ENCODE results near the gene CAMK2G. TPM values are rescaled to one million over a fixed set of nuclear protein-coding genes. Genes with fewer than 3 reads are reported as not detected.
A peak's percentile ranks its signal among the peaks of the same experiment; 100 is the strongest.

Gene CAMK2G
- polyA plus RNA-seq, 1 experiment = 43.8 TPM

DNA sequence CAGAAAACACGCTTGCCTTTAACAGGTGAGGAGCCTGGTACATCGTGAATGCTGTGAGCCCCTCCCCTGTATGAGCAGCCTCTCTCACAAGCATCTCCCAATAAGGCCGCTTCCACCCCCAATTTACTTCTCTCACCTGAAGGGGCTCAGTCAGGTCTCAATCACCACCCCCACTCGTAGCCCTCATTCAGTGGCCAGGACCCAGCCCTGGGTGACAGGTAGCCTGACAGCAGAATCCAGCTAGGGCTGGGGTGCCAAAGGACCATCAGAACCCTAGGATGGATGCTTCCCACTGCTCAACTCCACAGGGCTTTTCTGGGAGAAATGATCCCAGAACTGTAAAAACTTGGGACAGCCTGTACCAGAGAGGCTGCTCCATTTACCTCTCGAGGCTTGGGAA lies 56.5 kb downstream of the CAMK2G start:
- DNase-seq (ENCODE audit: low read depth) = no peak
- H3K4me3 ChIP-seq (ENCODE audit: low read depth, low read length) = no peak overlapping the region
- H3K36me3 ChIP-seq (ENCODE audit: control insufficient read depth, insufficient read depth, low read length) = peaks cover 9% of the 10 kb centered on the region
- TF ChIP-seq, protein P1, sequence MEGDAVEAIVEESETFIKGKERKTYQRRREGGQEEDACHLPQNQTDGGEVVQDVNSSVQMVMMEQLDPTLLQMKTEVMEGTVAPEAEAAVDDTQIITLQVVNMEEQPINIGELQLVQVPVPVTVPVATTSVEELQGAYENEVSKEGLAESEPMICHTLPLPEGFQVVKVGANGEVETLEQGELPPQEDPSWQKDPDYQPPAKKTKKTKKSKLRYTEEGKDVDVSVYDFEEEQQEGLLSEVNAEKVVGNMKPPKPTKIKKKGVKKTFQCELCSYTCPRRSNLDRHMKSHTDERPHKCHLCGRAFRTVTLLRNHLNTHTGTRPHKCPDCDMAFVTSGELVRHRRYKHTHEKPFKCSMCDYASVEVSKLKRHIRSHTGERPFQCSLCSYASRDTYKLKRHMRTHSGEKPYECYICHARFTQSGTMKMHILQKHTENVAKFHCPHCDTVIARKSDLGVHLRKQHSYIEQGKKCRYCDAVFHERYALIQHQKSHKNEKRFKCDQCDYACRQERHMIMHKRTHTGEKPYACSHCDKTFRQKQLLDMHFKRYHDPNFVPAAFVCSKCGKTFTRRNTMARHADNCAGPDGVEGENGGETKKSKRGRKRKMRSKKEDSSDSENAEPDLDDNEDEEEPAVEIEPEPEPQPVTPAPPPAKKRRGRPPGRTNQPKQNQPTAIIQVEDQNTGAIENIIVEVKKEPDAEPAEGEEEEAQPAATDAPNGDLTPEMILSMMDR (IDR thresholded peaks at IDR 0.05; ENCODE audit: insufficient read depth, low read depth, low read length) = no peak
- POLR2A ChIA-PET = no interaction called here
- H3K27me3 ChIP-seq (ENCODE audit: control insufficient read depth, insufficient read depth, low read length) = no peaks in the 10 kb centered on the region
- CTCF ChIA-PET = interaction anchor here (1.2 kb wide), 1 partner anchor 16 kb away, joined by 3 read pairs; no protein-coding TSS in a partner anchor

DNA sequence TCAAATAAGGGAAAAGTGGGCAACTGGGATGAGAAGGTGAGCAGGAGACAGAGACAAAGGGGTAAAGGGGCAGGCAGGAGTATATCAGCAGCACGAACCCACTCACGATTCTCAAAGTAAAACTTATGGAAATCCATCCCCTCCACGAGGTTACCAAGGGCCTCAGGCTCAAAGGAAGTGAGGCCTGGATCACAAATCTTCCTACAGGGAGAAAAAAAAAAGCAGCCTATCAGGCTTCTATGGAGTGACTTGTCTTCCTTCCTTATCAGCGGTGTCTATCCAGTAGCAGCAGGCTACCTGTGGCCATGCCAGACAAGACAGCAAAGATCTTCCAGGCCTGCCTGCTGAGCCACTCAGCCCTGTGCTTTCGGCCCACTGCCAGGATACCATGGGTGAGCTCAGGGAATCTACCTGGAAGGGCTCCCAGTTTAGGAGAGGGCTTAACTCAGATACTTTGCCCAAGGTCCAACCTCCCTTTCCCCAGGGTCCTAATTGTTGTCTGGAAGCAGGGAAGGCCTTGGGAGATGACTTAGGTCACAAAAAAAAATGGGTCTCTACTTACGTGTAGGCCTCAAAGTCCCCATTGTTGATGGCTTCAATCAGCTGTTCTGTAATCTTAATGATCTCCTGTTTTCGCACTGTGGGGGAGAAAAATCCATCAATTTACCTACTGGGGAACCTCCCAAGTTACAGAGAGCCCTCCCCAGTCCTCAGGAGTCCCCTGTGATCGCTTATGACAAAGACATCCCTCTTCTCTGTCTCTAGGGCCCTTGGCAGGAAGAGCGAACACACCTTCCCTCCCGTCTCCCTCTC lies 57.2 kb downstream of the CAMK2G start:
- POLR2A ChIA-PET = no interaction called here
- DNase-seq (ENCODE audit: low read depth) = no peak

DNA sequence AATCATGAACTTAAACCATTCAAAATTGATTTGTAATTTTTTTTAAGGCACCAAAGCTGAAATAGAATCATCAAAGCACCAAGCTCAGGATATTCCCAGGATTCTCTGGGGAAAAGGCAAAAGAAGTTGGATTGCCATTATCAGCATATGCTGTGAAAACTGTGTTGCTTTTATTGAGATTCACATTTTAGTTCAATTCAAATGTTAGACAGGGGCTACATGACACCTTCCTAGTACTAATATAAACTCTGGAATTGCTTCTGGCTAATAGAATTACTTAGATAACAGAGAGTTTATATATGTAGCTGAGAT lies 58.7 kb downstream of the CAMK2G start:
- TF ChIP-seq, protein P1 (IDR thresholded peaks at IDR 0.05; ENCODE audit: insufficient read depth, low read depth, low read length) = no peak
- ChIA-PET POLR2A (no interaction called here), CTCF (interaction anchor here (0.9 to 2.0 kb wide), 4 partner anchors 13 to 64 kb away, joined by 3 to 12 read pairs (median 6); no protein-coding TSS in a partner anchor)
- Histone ChIP-seq H3K27me3 (ENCODE audit: control insufficient read depth, insufficient read depth, low read length) (no peaks in the 10 kb centered on the region), H3K4me3 (ENCODE audit: low read depth, low read length) (no peak overlapping the region), H3K36me3 (ENCODE audit: control insufficient read depth, insufficient read depth, low read length) (peaks cover 7% of the 10 kb centered on the region)
- DNase-seq (ENCODE audit: low read depth) = no peak

More for the DNA sequence above, 57.2 kb downstream of the CAMK2G start:
- CTCF ChIA-PET = interaction anchor here (1.2 to 2.0 kb wide), 2 partner anchors 19 to 32 kb away, joined by 3 to 4 read pairs; no protein-coding TSS in a partner anchor
- TF ChIP-seq, protein P1 (IDR thresholded peaks at IDR 0.05; ENCODE audit: insufficient read depth, low read depth, low read length) = no peak
- Histone ChIP-seq H3K27me3 (ENCODE audit: control insufficient read depth, insufficient read depth, low read length) (no peaks in the 10 kb centered on the region), H3K36me3 (ENCODE audit: control insufficient read depth, insufficient read depth, low read length) (peaks cover 8% of the 10 kb centered on the region), H3K4me3 (ENCODE audit: low read depth, low read length) (no peak overlapping the region)

DNA sequence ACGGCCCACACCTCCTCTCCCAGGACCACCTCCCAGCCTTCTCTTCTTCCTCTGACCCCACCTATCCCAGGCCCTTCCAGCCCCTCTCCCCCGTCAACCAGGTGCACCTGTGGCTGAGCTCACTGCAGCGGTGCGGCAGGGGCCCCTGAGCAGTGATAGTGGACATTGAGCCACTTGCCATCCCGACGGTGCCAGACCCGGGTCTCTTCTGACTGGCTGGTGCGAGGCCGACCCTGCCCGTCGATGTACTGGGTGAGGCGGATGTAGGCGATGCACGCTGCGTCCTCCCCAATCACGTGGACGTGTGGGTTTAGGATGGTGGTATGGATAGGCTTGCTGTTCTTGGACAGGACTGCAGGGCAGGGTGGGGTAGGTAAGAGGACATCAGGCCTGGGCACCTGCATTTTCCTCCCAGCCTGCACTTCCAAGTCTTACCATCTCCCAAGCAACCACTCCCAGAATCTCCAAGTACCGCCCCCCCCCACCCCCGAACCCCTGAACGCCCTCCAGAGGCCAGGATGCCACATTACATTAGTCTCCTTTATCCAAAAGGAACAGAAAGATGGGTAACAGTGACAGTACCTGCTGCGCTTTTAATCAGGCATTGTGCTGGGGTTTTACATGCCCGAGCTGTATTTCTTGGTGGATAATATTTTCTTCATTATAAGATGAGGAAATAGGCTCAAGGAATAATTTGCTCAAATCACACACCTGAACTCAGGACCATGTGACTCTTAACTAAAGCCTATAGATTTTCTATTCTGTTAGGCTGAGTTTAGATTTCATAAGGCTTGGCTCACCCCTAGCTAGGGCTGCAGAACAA lies 59.2 kb downstream of the CAMK2G start:
- no peak overlapping the region for H3K4me3 ChIP-seq (ENCODE audit: low read depth, low read length)
- POLR2A ChIA-PET = no interaction called here
- peaks cover 7% of the 10 kb centered on the region for H3K36me3 ChIP-seq (ENCODE audit: control insufficient read depth, insufficient read depth, low read length)

More for the DNA sequence above, 59.2 kb downstream of the CAMK2G start:
- no peak for DNase-seq (ENCODE audit: low read depth)
- no peaks in the 10 kb centered on the region for H3K27me3 ChIP-seq (ENCODE audit: control insufficient read depth, insufficient read depth, low read length)
- CTCF ChIA-PET = interaction anchor here (0.9 to 2.0 kb wide), 4 partner anchors 13 to 64 kb away, joined by 3 to 12 read pairs (median 6); no protein-coding TSS in a partner anchor
- TF ChIP-seq, protein P1 (IDR thresholded peaks at IDR 0.05; ENCODE audit: insufficient read depth, low read depth, low read length) = peak; percentile 38
